HepG2 (cell line): ENCODE data around the gene ETV2. TPM values are rescaled to one million over a fixed set of nuclear protein-coding genes. Genes with fewer than 3 reads are reported as not detected.

Source experiments
- ATAC-seq: fragments of 200-7000 bp; cut with Tn5 transposase; 3 replicates; pipeline ENCODE4 v1.9.1; 2020; ENCODE audit warnings: mild to moderate bottlenecking, moderate library complexity
- BruUV-seq: library from RNA; stranded (reverse); fragments of 400-500 nt; replicated peaks from 2 replicates; lab custom pipeline; 2021; lab: Mats Ljungman, UMichigan
- CTCF ChIA-PET: fragments of 300-600 bp; formaldehyde crosslinking; extraction: SDS; loops from one replicate; lab custom pipeline; 2021; ENCODE audit warnings: low total read pairs, inconsistent platforms, low intra/inter-chr PET ratio; lab: Yijun Ruan, JAX
- POLR2A ChIA-PET: fragments of 350-600 bp; sonication (Branson Sonifier 250); formaldehyde crosslinking; loops from one replicate; lab custom pipeline; 2020; ENCODE audit warnings: antibody characterized with exemption, inconsistent platforms; lab: Yijun Ruan, JAX
- DNase-seq: peaks from one replicate; pipeline ENCODE4 v3.0.0-alpha.2; 2015; ENCODE audit warnings: low spot score
- FAIRE-seq: peaks from 3 replicates; lab custom pipeline; 2011; peaks lifted over from hg19 to GRCh38; lab: Jason Lieb, UNC
- H2AFZ ChIP-seq: one replicate; pipeline ENCODE4 v1.6.1; 2011; ENCODE audit warnings: low read length, inconsistent platforms
- H3K27ac ChIP-seq: fragments of 300-600 bp; 3 replicates; pipeline ENCODE4 v1.8.0; 2011; ENCODE audit warnings: mixed run types, mild to moderate bottlenecking, mixed read lengths, low read length, inconsistent platforms; ENCODE audit not compliant: insufficient read depth; ENCODE audit errors: extremely low read length
- H3K27me3 ChIP-seq, 2 experiments: fragments of 200-600 bp in 1 of 2; 2 replicates in 1 of 2; 3 replicates in 1 of 2; pipeline versions ENCODE4 v1.6.0 to v1.8.0; 2011; ENCODE audit warnings: low read length in 2 of 2, mild to moderate bottlenecking in 2 of 2, moderate library complexity in 2 of 2, inconsistent platforms in 1 of 2; ENCODE audit not compliant: insufficient read depth in 2 of 2, control insufficient read depth in 1 of 2
- H3K36me3 ChIP-seq, 2 experiments: fragments of 200-600 bp in 1 of 2; replicated peaks in 1 of 2; 2 replicates in 1 of 2; 3 replicates in 1 of 2; pipeline versions ENCODE4 v1.5.1 to v1.8.0; 2011; ENCODE audit warnings: low read length in 2 of 2, inconsistent platforms in 1 of 2; ENCODE audit not compliant: insufficient read depth in 2 of 2, control insufficient read depth in 1 of 2
- H3K4me1 ChIP-seq: 2 replicates; pipeline ENCODE4 v1.5.1; 2012; ENCODE audit warnings: low read length, inconsistent platforms; ENCODE audit not compliant: insufficient read depth
- H3K4me2 ChIP-seq: 2 replicates; pipeline ENCODE4 v1.6.0; 2011; ENCODE audit warnings: low read depth, low read length, inconsistent platforms
- H3K4me3 ChIP-seq, 3 experiments: fragments of 200-600 bp in 1 of 3; sonication (generic), shearing (Covaris generic) in 1 of 3; replicated peaks in 1 of 3; 2 replicates each; pipeline ENCODE4 v1.5.1; 2011 to 2016; ENCODE audit warnings: low read length in 3 of 3, inconsistent platforms in 2 of 3, low read depth in 2 of 3, mild to moderate bottlenecking in 2 of 3, control low read depth in 1 of 3, mixed read lengths in 1 of 3; ENCODE audit not compliant: insufficient read depth in 1 of 3
- H3K79me2 ChIP-seq: one replicate; pipeline ENCODE4 v1.6.1; 2011; ENCODE audit warnings: low read length, inconsistent platforms; ENCODE audit not compliant: insufficient read depth
- H3K9ac ChIP-seq: 2 replicates; pipeline ENCODE4 v1.6.0; 2011; ENCODE audit warnings: mild to moderate bottlenecking, low read depth, low read length, inconsistent platforms; ENCODE audit not compliant: insufficient read depth
- H3K9me3 ChIP-seq: 2 replicates; pipeline ENCODE4 v1.5.1; 2012; ENCODE audit warnings: mild to moderate bottlenecking, low read length
- H4K20me1 ChIP-seq: 2 replicates; pipeline ENCODE4 v1.6.0; 2011; ENCODE audit warnings: inconsistent platforms, mild to moderate bottlenecking, low read length, moderate library complexity; ENCODE audit not compliant: insufficient read depth
- IKZF4 ChIP-seq: sonication (generic); formaldehyde crosslinking; IDR thresholded peaks from 2 replicates; pipeline ENCODE4 v1.5.1; 2020; ENCODE audit warnings: borderline replicate concordance, mild to moderate bottlenecking, low read depth, missing genetic modification reagents; ENCODE audit errors: not compliant biosample characterization
- RNF219 ChIP-seq: sonication (generic); formaldehyde crosslinking; IDR thresholded peaks from 2 replicates; pipeline ENCODE4 v1.5.0; 2020; ENCODE audit warnings: mild to moderate bottlenecking, missing genetic modification reagents
- SP1 ChIP-seq, 2 experiments: fragments of 450-650 bp in 1 of 2; sonication (generic) in 1 of 2; formaldehyde crosslinking in 1 of 2; IDR thresholded peaks; 2 replicates each; pipeline versions ENCODE4 v1.4.0 to v1.6.1; 2016 to 2020; ENCODE audit warnings: missing genetic modification reagents in 1 of 2
- YEATS2 ChIP-seq: sonication (generic); formaldehyde crosslinking; IDR thresholded peaks from 2 replicates; pipeline ENCODE4 v1.4.0; 2020; ENCODE audit warnings: missing genetic modification reagents, borderline replicate concordance
- WGBS: methylation state at CpG from one replicate; pipeline ENCODE4 v1.1.6; 2017; ENCODE audit warnings: low lambda C conversion rate; 5-methylcytosine and 5-hydroxymethylcytosine counted together
- in situ Hi-C: cut with HindIII; loops from 2 replicates; pipeline ENCODE4 v1.10.0; 2017; ENCODE audit warnings: low pct_unique_long_range_greater_than_20kb; ENCODE audit not compliant: extremely low pct_ligation_motif_present
- intact Hi-C: fragments of 100-400 bp; cut with micrococcal nuclease; formaldehyde crosslinking; loops from one replicate; pipeline ENCODE4 v1.10.0; 2022; ENCODE audit not compliant: unreplicated experiment
- polyA plus RNA-seq, 8 experiments: library from polyadenylated mRNA; depleted of rRNA in 3 of 8; stranded (reverse) in 7 of 8; unstranded in 1 of 8; fragments of >200 nt; fragmentation: Illumina TruSeq in 4 of 8; extraction: Trizol in 4 of 8; gene quantifications; 2 replicates each; pipeline versions ENCODE4 v1.2.1 to v1.2.3, GENCODE V29; 2011 to 2016; ENCODE audit warnings: low read depth in 4 of 8, missing spikeins in 1 of 8, mixed read lengths in 1 of 8; ENCODE audit not compliant: insufficient read depth in 1 of 8
- total RNA-seq, 5 experiments: library from RNA; depleted of rRNA; stranded (reverse); fragments of >200 nt; fragmentation: Illumina TruSeq; extraction: Trizol; gene quantifications; 2 replicates each; pipeline ENCODE4 v1.2.3, GENCODE V29; 2016; ENCODE audit warnings: low read depth in 1 of 5
- TF ChIP-seq, protein P1 (sequence below): conservative IDR thresholded peaks from 2 replicates; pipeline ENCODE4 v1.6.1; 2018; ENCODE audit warnings: missing genetic modification reagents

The ETV2 gene
- total and polyA plus RNA-seq, 2 of the 13 experiments (the other 11 are each of a cell fraction or from before 2014, with no cell fraction given) = 0.07 to 0.20 TPM

DNA sequence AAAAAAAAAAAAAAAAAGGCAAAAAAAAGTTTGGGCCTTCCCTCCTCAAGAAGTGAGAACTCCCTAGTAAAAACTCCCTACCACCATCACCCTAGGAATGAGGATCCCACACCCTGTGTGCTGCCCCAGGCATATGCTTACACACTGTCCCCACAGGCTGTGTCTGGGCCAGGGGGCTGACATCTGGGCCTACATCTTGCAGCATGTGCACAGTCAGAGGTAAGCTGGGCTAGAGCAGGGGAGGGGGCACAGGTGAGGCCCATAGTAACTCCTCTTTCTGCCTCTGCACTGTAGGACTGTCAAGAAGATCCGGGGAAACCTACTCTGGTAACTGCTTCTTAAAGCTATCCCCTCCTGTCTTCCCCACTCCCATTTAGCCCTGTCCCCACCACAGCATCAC, 28.0 kb upstream of the ETV2 start:
- Histone ChIP-seq H4K20me1 (no peaks in the 10 kb centered on the region), H3K36me3 (peaks cover 3 to 17% of the 10 kb centered on the region in 2 experiments; a peak in 3 of 5 replicates), H3K9me3 (no peaks in the 10 kb centered on the region), H3K4me3 (no peak overlapping the region), H3K4me2 (peak overlapping the region; percentile 100), H3K9ac (no peak overlapping the region), H3K4me1 (peaks cover 24% of the 10 kb centered on the region), H3K79me2 (no peaks in the 10 kb centered on the region), H2AFZ (no peak overlapping the region), H3K27me3 (no peaks in the 10 kb centered on the region; a peak in 1 of 5 replicates), H3K27ac (no peak overlapping the region)
- intact Hi-C loops (loop anchor here (10.0 kb wide), 1 partner anchor 59 kb away; no protein-coding TSS in a partner anchor), in situ Hi-C loops (no loop called here)
- 100% methylated on average over 1 of the region's 1 CpG for WGBS
- TF ChIP-seq, protein P1, sequence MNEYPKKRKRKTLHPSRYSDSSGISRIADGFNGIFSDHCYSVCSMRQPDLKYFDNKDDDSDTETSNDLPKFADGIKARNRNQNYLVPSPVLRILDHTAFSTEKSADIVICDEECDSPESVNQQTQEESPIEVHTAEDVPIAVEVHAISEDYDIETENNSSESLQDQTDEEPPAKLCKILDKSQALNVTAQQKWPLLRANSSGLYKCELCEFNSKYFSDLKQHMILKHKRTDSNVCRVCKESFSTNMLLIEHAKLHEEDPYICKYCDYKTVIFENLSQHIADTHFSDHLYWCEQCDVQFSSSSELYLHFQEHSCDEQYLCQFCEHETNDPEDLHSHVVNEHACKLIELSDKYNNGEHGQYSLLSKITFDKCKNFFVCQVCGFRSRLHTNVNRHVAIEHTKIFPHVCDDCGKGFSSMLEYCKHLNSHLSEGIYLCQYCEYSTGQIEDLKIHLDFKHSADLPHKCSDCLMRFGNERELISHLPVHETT (CRISPR knock-in tag) = no peak
- TF ChIP-seq YEATS2 (CRISPR knock-in tag) (no peak), IKZF4 (no peak), RNF219 (CRISPR knock-in tag) (no peak), SP1 (IDR thresholded peaks at IDR 0.05) (no peak), SP1 (CRISPR knock-in tag; IDR thresholded peaks at IDR 0.05) (no peak)
- no peak for FAIRE-seq
- ChIA-PET CTCF (no interaction called here), POLR2A (interaction anchor here (1.4 kb wide), 1 partner anchor 15 kb away, joined by 4 read pairs; the partner anchor contains the start of gene RBM42)
- DNase-seq = no peak
- no peak for ATAC-seq
- BruUV-seq = TSS peak; percentile 59
